Lung (tissue), 12 donors: ENCODE results near the gene KRT6B. TPM values are rescaled to one million over a fixed set of nuclear protein-coding genes. Genes with fewer than 3 reads are reported as not detected.

Experiments
- ATAC-seq: fragments of 200-7000 bp; cut with Tn5 transposase; one replicate; pipeline ENCODE4 v1.9.1; 2020; ENCODE audit warnings: moderate number of reproducible peaks; ENCODE audit not compliant: insufficient read depth, low FRiP score
- DNase-seq, 3 donors: peaks; one replicate each; pipeline ENCODE4 v3.0.0-alpha.2; 2013 to 2017
- H3K27ac ChIP-seq, 2 donors: one replicate each; pipeline ENCODE4 v1.5.1; 2013; ENCODE audit warnings: mild to moderate bottlenecking in 2 of 2, moderate library complexity in 2 of 2, control low read depth in 1 of 2, inconsistent platforms in 1 of 2, low read depth in 1 of 2, low read length in 1 of 2
- H3K27me3 ChIP-seq, 3 donors: one replicate each; pipeline ENCODE4 v1.5.1; 2013; ENCODE audit warnings: low read length in 2 of 3; ENCODE audit not compliant: control insufficient read depth in 3 of 3, insufficient read depth in 3 of 3
- H3K36me3 ChIP-seq, 4 donors: one replicate each; pipeline ENCODE4 v1.5.1; 2013; ENCODE audit warnings: low read length in 4 of 4, mild to moderate bottlenecking in 1 of 4, moderate library complexity in 1 of 4; ENCODE audit not compliant: control insufficient read depth in 4 of 4, insufficient read depth in 4 of 4
- H3K4me1 ChIP-seq, 5 donors: one replicate each; pipeline ENCODE4 v1.5.1; 2013; ENCODE audit warnings: low read length in 5 of 5, mild to moderate bottlenecking in 2 of 5, moderate library complexity in 1 of 5; ENCODE audit not compliant: control insufficient read depth in 5 of 5, insufficient read depth in 5 of 5
- H3K4me3 ChIP-seq: one replicate; pipeline ENCODE4 v1.5.1; 2013; ENCODE audit warnings: mild to moderate bottlenecking, control low read depth, moderate library complexity
- H3K9ac ChIP-seq, 2 donors: one replicate each; pipeline ENCODE4 v1.5.1; 2013; ENCODE audit warnings: low read length in 2 of 2, control low read depth in 1 of 2; ENCODE audit not compliant: insufficient read depth in 1 of 2
- H3K9me3 ChIP-seq, 4 donors: one replicate each; pipeline ENCODE4 v1.5.1; 2013; ENCODE audit warnings: low read length in 3 of 4, mild to moderate bottlenecking in 1 of 4, moderate library complexity in 1 of 4; ENCODE audit not compliant: control insufficient read depth in 4 of 4, insufficient read depth in 3 of 4
- CTCF ChIP-seq: IDR thresholded peaks from 2 replicates; pipeline ENCODE4 v1.5.1; 2012; ENCODE audit warnings: mild to moderate bottlenecking; ENCODE audit errors: control extremely low read depth, extremely low read depth
- WGBS, 2 donors: extraction: QIAGEN DNeasy Blood & Tissue Kit; methylation state at CpG; one replicate each; pipeline ENCODE4 v1.1.7; 2013; 5-methylcytosine and 5-hydroxymethylcytosine counted together
- polyA plus RNA-seq, 2 donors: library from polyadenylated mRNA; stranded (reverse); fragments of 200-250 nt; gene quantifications; one replicate each; pipeline ENCODE4 v1.2.1, GENCODE V29; 2013
- total RNA-seq, 2 donors: library from RNA; depleted of rRNA in 1 of 2; stranded (reverse); fragments of >200 nt in 1 of 2; gene quantifications; one replicate each; pipeline ENCODE4 v1.2.1, GENCODE V29; 2014 to 2021
- donor health status: control.
- donor health status: control.
- donor health status: Bipolar disorder and iron deficiency.
- donor health status: healthy.
- donor health status: DM: yes; HTN: yes; CAD: no.

Gene KRT6B
- total and polyA plus RNA-seq, 4 donors: 0.06 to 0.63 (median 0.25) TPM; not detected in 1

- peaks cover 0 to 9% (median 7%) of the 10 kb centered on the region in 3 donors for H3K27me3 ChIP-seq
- no peaks in the 10 kb centered on the region for H3K9me3 ChIP-seq
- H3K4me1 ChIP-seq: peaks cover 0 to 7% (median 0%) of the 10 kb centered on the region in 5 donors
- no peak overlapping the region for H3K27ac ChIP-seq
- H3K4me3 ChIP-seq: no peak overlapping the region
- TF ChIP-seq CTCF: no peak
- 90 to 92% methylated on average over 6 of the region's 6 CpGs for WGBS, 2 donors
- H3K36me3 ChIP-seq: no peaks in the 10 kb centered on the region
- no peak overlapping the region for H3K9ac ChIP-seq
- no peak for ATAC-seq
- no peak for DNase-seq
These were observed 19.3 kb downstream of the KRT6B start for GRCh38 chr12:52432559-52433207.

- no peak for TF ChIP-seq CTCF
These were observed 23.8 kb downstream of the KRT6B start for GRCh38 chr12:52428121-52428520.

GRCh38 chr12:52427083-52427482 is 24.9 kb downstream of the KRT6B start:
- Histone ChIP-seq H3K27ac (no peak overlapping the region), H3K9me3 (no peaks in the 10 kb centered on the region), H3K4me1 (peaks cover 0 to 13% (median 0%) of the 10 kb centered on the region in 5 donors), H3K9ac (no peak overlapping the region), H3K4me3 (no peak overlapping the region), H3K27me3 (peaks cover 0 to 6% (median 0%) of the 10 kb centered on the region in 3 donors), H3K36me3 (no peaks in the 10 kb centered on the region)
- 73 to 80% methylated on average over 1 of the region's 1 CpG for WGBS, 2 donors
- no peak for TF ChIP-seq CTCF
- DNase-seq: no peak
- ATAC-seq: no peak

More at GRCh38 chr12:52428121-52428520, 23.8 kb downstream of the KRT6B start:
- 74 to 78% methylated on average over 10 of the region's 10 CpGs for WGBS, 2 donors
- Histone ChIP-seq H3K36me3 (no peaks in the 10 kb centered on the region), H3K9ac (no peak overlapping the region), H3K4me1 (peaks cover 0 to 9% (median 0%) of the 10 kb centered on the region in 5 donors), H3K27ac (no peak overlapping the region), H3K9me3 (no peaks in the 10 kb centered on the region), H3K27me3 (peaks cover 0 to 9% (median 0%) of the 10 kb centered on the region in 3 donors), H3K4me3 (no peak overlapping the region)
- ATAC-seq (no peak), DNase-seq (no peak)
